ENCODE data around the gene PTPRQ. TPM values are rescaled to one million over a fixed set of nuclear protein-coding genes. Genes with fewer than 3 reads are reported as not detected.
"Not testable (repeated sequence)": the region's sequence is repeated elsewhere in the genome, so short reads cannot be mapped to it uniquely, and the experiment has no call there.

The PTPRQ gene
- total RNA-seq, 1 donor from 2014 or later = not detected

- DNase-seq = no peak
Observed at GRCh38 chr12:80470403-80470802, 26.4 kb downstream of the PTPRQ start.

- no peak for DNase-seq
Observed at GRCh38 chr12:80472236-80472635, 28.2 kb downstream of the PTPRQ start.

GRCh38 chr12:80472911-80473500, 29.0 kb downstream of the PTPRQ start:
- peak; percentile 65 for DNase-seq

- not testable (repeated sequence) for DNase-seq
Observed at GRCh38 chr12:80477521-80478145, 33.6 kb downstream of the PTPRQ start.

GRCh38 chr12:80484746-80485145, 40.7 kb downstream of the PTPRQ start:
- no peak for DNase-seq

GRCh38 chr12:80485222-80485987, 41.4 kb downstream of the PTPRQ start:
- no peak for DNase-seq

- DNase-seq = no peak
Observed at GRCh38 chr12:80490329-80490728, 46.3 kb downstream of the PTPRQ start.

- no peak for DNase-seq
Observed at GRCh38 chr12:80491166-80491565, 47.1 kb downstream of the PTPRQ start.

- no peak for DNase-seq
Observed at GRCh38 chr12:80493466-80493865, 49.4 kb downstream of the PTPRQ start.

- no peak for DNase-seq
Observed at GRCh38 chr12:80494836-80495235, 50.8 kb downstream of the PTPRQ start.

- no peak for DNase-seq
Observed at GRCh38 chr12:80498059-80498728, 54.2 kb downstream of the PTPRQ start.

GRCh38 chr12:80504389-80505163, 60.5 kb downstream of the PTPRQ start:
- DNase-seq = no peak

GRCh38 chr12:80509781-80510556, 65.9 kb downstream of the PTPRQ start:
- DNase-seq = no peak

- no peak for DNase-seq
Observed at GRCh38 chr12:80512781-80513180, 68.7 kb downstream of the PTPRQ start.

- no peak for DNase-seq
Observed at GRCh38 chr12:80513211-80513610, 69.2 kb downstream of the PTPRQ start.

GRCh38 chr12:80517655-80518054, 73.6 kb downstream of the PTPRQ start:
- no peak for DNase-seq

- no peak for DNase-seq
Observed at GRCh38 chr12:80531646-80532045, 87.6 kb downstream of the PTPRQ start.

- no peak for DNase-seq
Observed at GRCh38 chr12:80539029-80539428, 95.0 kb downstream of the PTPRQ start.

GRCh38 chr12:80549298-80549697, 105.3 kb downstream of the PTPRQ start:
- DNase-seq = no peak

- DNase-seq = peak; percentile 62
Observed at GRCh38 chr12:80551897-80552296, 107.9 kb downstream of the PTPRQ start.

- peak; percentile 19 for DNase-seq
Observed at GRCh38 chr12:80553316-80553715, 109.3 kb downstream of the PTPRQ start.

GRCh38 chr12:80556566-80556965, 112.5 kb downstream of the PTPRQ start:
- DNase-seq = no peak

Measured in dermis blood vessel endothelial cell (primary cell).